ENCODE measurements around the gene DDX52. TPM values are rescaled to one million over a fixed set of nuclear protein-coding genes. Genes with fewer than 3 reads are reported as not detected.

DDX52 gene
- total and polyA plus RNA-seq, 2 of the 8 experiments (the other 6 are each of a cell fraction or from before 2014, with no cell fraction given): 10.0 to 45.9 TPM

DNA sequence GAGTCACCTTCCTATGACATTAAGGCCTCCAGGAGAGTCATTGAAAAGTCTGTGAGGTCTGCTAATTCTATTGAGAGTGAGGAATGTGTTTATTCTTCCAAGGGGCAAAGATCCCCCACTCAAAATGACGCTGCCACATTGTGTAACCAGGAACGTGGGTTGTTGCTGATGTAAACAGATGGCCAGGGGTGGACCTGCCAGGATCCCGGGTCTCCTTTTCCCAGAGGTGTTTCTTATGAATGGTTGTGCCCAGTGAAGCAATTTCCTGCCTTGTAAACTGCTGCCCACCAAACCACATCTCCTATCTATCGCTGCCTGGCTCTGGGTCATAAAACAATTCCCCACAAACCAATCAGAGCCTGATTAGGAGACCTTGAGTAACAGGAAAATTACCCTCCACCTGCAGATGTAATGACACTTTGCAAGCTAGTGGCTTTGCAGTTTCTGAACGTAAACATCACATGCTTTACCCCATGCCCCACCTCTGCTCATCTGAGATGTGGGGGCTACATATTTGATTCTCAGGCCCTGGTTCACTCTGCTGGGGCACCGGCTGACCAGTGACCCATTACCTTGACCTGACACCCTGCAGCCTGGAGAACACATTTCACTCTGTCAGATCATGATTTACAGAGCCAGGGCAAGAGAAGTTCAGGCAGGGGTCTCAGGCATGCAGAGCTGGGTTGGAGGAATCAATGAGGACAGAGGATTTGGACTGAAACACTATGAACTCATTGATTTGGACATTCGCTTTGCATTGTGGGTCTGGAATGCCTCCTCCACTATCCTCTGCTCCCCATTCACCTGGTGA is 33.1 kb upstream of the DDX52 start (continued):
- TF ChIP-seq RNF2 (IDR thresholded peaks at IDR 0.05; ENCODE audit: borderline replicate concordance, low read depth, low read length, missing control alignments, poor library complexity, severe bottlenecking): no peak
- TF ChIP-seq ATF3 (IDR thresholded peaks at IDR 0.05; ENCODE audit: insufficient read depth, low read depth, low read length): no peak
- TF ChIP-seq ASH2L (IDR thresholded peaks at IDR 0.05; ENCODE audit: low read length): no peak
- no peak for TF ChIP-seq RAD21 (IDR thresholded peaks at IDR 0.05 in 1 of 2, conservative IDR thresholded peaks at IDR 0.05 in 1 of 2; ENCODE audit: low read depth in 2 of 2, low read length in 2 of 2)
- TF ChIP-seq YY1 (IDR thresholded peaks at IDR 0.05; ENCODE audit: low read depth, low read length): no peak
- no peak for TF ChIP-seq KDM4A (IDR thresholded peaks at IDR 0.05; ENCODE audit: low read depth, low read length, severe bottlenecking)
- no peak for TF ChIP-seq GTF2F1 (IDR thresholded peaks at IDR 0.05; ENCODE audit: borderline replicate concordance, low read depth, low read length)
- TF ChIP-seq TEAD4 (IDR thresholded peaks at IDR 0.05; ENCODE audit: low read depth, low read length): no peak
- TF ChIP-seq SIX5 (IDR thresholded peaks at IDR 0.05; ENCODE audit: low read depth, low read length): no peak

All from H1 (cell line).